Glutamatergic neuron (in vitro differentiated cells): ENCODE results near the gene FAM3C. TPM values are rescaled to one million over a fixed set of nuclear protein-coding genes. Genes with fewer than 3 reads are reported as not detected.

Experiments used
- DNase-seq: peaks from one replicate; pipeline ENCODE4 v3.0.0; 2022
- H3K27ac Mint-ChIP-seq: one replicate; pipeline ENCODE4 v1.8.0; 2020; ENCODE audit warnings: mild to moderate bottlenecking, mixed read lengths, inconsistent platforms; ENCODE audit not compliant: unreplicated experiment
- H3K27me3 Mint-ChIP-seq: one replicate; pipeline ENCODE4 v1.8.0; 2020; ENCODE audit warnings: mild to moderate bottlenecking, moderate library complexity, mixed read lengths, inconsistent platforms; ENCODE audit not compliant: unreplicated experiment
- H3K36me3 Mint-ChIP-seq: one replicate; pipeline ENCODE4 v1.8.0; 2020; ENCODE audit warnings: mild to moderate bottlenecking, mixed read lengths, inconsistent platforms; ENCODE audit not compliant: unreplicated experiment
- H3K4me1 Mint-ChIP-seq: one replicate; pipeline ENCODE4 v1.8.0; 2020; ENCODE audit warnings: mild to moderate bottlenecking, low read depth, mixed read lengths, inconsistent platforms; ENCODE audit not compliant: unreplicated experiment
- H3K4me3 Mint-ChIP-seq: one replicate; pipeline ENCODE4 v1.8.0; 2020; ENCODE audit warnings: mild to moderate bottlenecking, mixed read lengths, inconsistent platforms; ENCODE audit not compliant: unreplicated experiment
- H3K9me3 Mint-ChIP-seq: one replicate; pipeline ENCODE4 v1.8.0; 2020; ENCODE audit warnings: mild to moderate bottlenecking, moderate library complexity, mixed read lengths, inconsistent platforms; ENCODE audit not compliant: unreplicated experiment
- CTCF ChIP-seq: fragments of 200-600 bp; sonication (generic); IDR thresholded peaks from one replicate; pipeline ENCODE4 v1.5.0; 2021; ENCODE audit not compliant: partially characterized antibody, unreplicated experiment
- total RNA-seq: library from RNA; stranded (reverse); fragmentation: NEBNext Ultra II Directional; extraction: Animal tissue kit (Norgen Biotek cat#: 25700); gene quantifications from one replicate; pipeline ENCODE4 v1.2.1, GENCODE V29; 2021; ENCODE audit not compliant: unreplicated experiment

Gene FAM3C
- total RNA-seq, 1 donor from 2014 or later: 19.9 TPM

GRCh38 chr7:121313220-121313792 lies 82.8 kb downstream of the FAM3C start:
- Mint-ChIP-seq H3K27ac (no peak overlapping the region), H3K27me3 (peaks cover 2% of the 10 kb centered on the region)
- TF ChIP-seq CTCF: no peak

GRCh38 chr7:121307021-121307574 lies 89.0 kb downstream of the FAM3C start:
- Mint-ChIP-seq H3K36me3 (no peaks in the 10 kb centered on the region), H3K27ac (no peak overlapping the region), H3K4me1 (no peaks in the 10 kb centered on the region), H3K27me3 (no peaks in the 10 kb centered on the region), H3K9me3 (peaks cover 1% of the 10 kb centered on the region), H3K4me3 (no peak overlapping the region)
- TF ChIP-seq CTCF: no peak
- no peak for DNase-seq

More at GRCh38 chr7:121313220-121313792, 82.8 kb downstream of the FAM3C start:
- Mint-ChIP-seq H3K36me3 (peaks cover 4% of the 10 kb centered on the region), H3K4me3 (no peak overlapping the region), H3K9me3 (peaks cover 3% of the 10 kb centered on the region), H3K4me1 (peaks cover 24% of the 10 kb centered on the region)
- DNase-seq: no peak

GRCh38 chr7:121306565-121306964 lies 89.5 kb downstream of the FAM3C start:
- no peak for TF ChIP-seq CTCF
- Mint-ChIP-seq H3K4me1 (no peaks in the 10 kb centered on the region), H3K9me3 (peaks cover 1% of the 10 kb centered on the region), H3K4me3 (no peak overlapping the region), H3K27ac (no peak overlapping the region), H3K27me3 (no peaks in the 10 kb centered on the region), H3K36me3 (no peaks in the 10 kb centered on the region)
- no peak for DNase-seq

GRCh38 chr7:121305109-121305508 lies 91.0 kb downstream of the FAM3C start:
- H3K27me3 Mint-ChIP-seq: no peaks in the 10 kb centered on the region
- H3K36me3 Mint-ChIP-seq: no peaks in the 10 kb centered on the region
- no peaks in the 10 kb centered on the region for H3K4me1 Mint-ChIP-seq
- no peak for DNase-seq
- no peak overlapping the region for H3K4me3 Mint-ChIP-seq
- no peak for TF ChIP-seq CTCF
- H3K27ac Mint-ChIP-seq: no peak overlapping the region
- peaks cover 1% of the 10 kb centered on the region for H3K9me3 Mint-ChIP-seq

- H3K27me3 Mint-ChIP-seq: no peaks in the 10 kb centered on the region
- H3K27ac Mint-ChIP-seq: no peak overlapping the region
- DNase-seq: no peak
- TF ChIP-seq CTCF: no peak
- H3K4me1 Mint-ChIP-seq: no peaks in the 10 kb centered on the region
- H3K4me3 Mint-ChIP-seq: no peak overlapping the region
- no peaks in the 10 kb centered on the region for H3K9me3 Mint-ChIP-seq
- no peaks in the 10 kb centered on the region for H3K36me3 Mint-ChIP-seq
These were observed 91.9 kb downstream of the FAM3C start for GRCh38 chr7:121304102-121304658.
